Parathyroid adenoma (tissue), 2 donors: Measurements from ENCODE around the gene KIAA1614.

Experiments used
- H2AFZ ChIP-seq: fragments of 300-600 bp; sonication (generic); one replicate; pipeline ENCODE4 v1.7.0; 2017; ENCODE audit warnings: antibody characterized with exemption, mild to moderate bottlenecking
- H3K27ac ChIP-seq: fragments of 300-600 bp; sonication (generic); one replicate; pipeline ENCODE4 v1.7.0; 2017
- H3K27me3 ChIP-seq: fragments of 300-600 bp; sonication (generic); one replicate; pipeline ENCODE4 v1.7.0; 2017; ENCODE audit warnings: low read length; ENCODE audit not compliant: control insufficient read depth, insufficient read depth
- H3K36me3 ChIP-seq: fragments of 300-600 bp; sonication (generic); one replicate; pipeline ENCODE4 v1.7.0; 2017; ENCODE audit warnings: low read length; ENCODE audit not compliant: control insufficient read depth, insufficient read depth
- H3K4me1 ChIP-seq: fragments of 300-600 bp; sonication (generic); one replicate; pipeline ENCODE4 v1.7.0; 2017; ENCODE audit warnings: control low read depth
- H3K4me2 ChIP-seq: fragments of 300-600 bp; sonication (generic); one replicate; pipeline ENCODE4 v1.7.0; 2017; ENCODE audit warnings: low read length
- H3K4me3 ChIP-seq: fragments of 300-600 bp; sonication (generic); one replicate; pipeline ENCODE4 v1.7.0; 2017; ENCODE audit warnings: low read depth, low read length
- H3K79me2 ChIP-seq: fragments of 300-600 bp; sonication (generic); one replicate; pipeline ENCODE4 v1.7.0; 2017; ENCODE audit warnings: control low read depth
- H3K9ac ChIP-seq: fragments of 300-600 bp; sonication (generic); one replicate; pipeline ENCODE4 v1.7.0; 2017; ENCODE audit warnings: mild to moderate bottlenecking
- H3K9me3 ChIP-seq: fragments of 300-600 bp; sonication (generic); one replicate; pipeline ENCODE4 v1.7.0; 2017; ENCODE audit warnings: low read length; ENCODE audit not compliant: control insufficient read depth
- CTCF ChIP-seq: fragments of 300-600 bp; sonication (generic); IDR thresholded peaks from one replicate; pipeline ENCODE4 v1.7.0; 2017; ENCODE audit warnings: antibody characterized with exemption, mild to moderate bottlenecking
- donor health status: primary hyperparathyroidism.

The KIAA1614 gene

GRCh38 chr1:180933141-180933540, 20.4 kb downstream of the KIAA1614 start:
- Histone ChIP-seq H3K4me2 (no peak overlapping the region), H3K4me3 (no peak overlapping the region), H3K4me1 (no peaks in the 10 kb centered on the region), H3K9ac (no peak overlapping the region), H3K9me3 (no peaks in the 10 kb centered on the region), H3K36me3 (no peaks in the 10 kb centered on the region), H2AFZ (no peak overlapping the region), H3K27ac (no peak overlapping the region), H3K79me2 (no peaks in the 10 kb centered on the region), H3K27me3 (no peaks in the 10 kb centered on the region)
- TF ChIP-seq CTCF = no peak

- H2AFZ ChIP-seq = no peak overlapping the region
- H3K27me3 ChIP-seq = no peaks in the 10 kb centered on the region
- H3K9ac ChIP-seq = no peak overlapping the region
- H3K4me3 ChIP-seq = no peak overlapping the region
- no peaks in the 10 kb centered on the region for H3K4me1 ChIP-seq
- H3K36me3 ChIP-seq = no peaks in the 10 kb centered on the region
- no peak overlapping the region for H3K4me2 ChIP-seq
- H3K79me2 ChIP-seq = no peaks in the 10 kb centered on the region
- TF ChIP-seq CTCF = no peak
- no peaks in the 10 kb centered on the region for H3K9me3 ChIP-seq
- no peak overlapping the region for H3K27ac ChIP-seq
Measured at GRCh38 chr1:180934563-180934962, 21.9 kb downstream of the KIAA1614 start.

GRCh38 chr1:180935326-180936109, 22.8 kb downstream of the KIAA1614 start:
- no peak overlapping the region for H3K9ac ChIP-seq
- H3K27me3 ChIP-seq = no peaks in the 10 kb centered on the region
- H3K9me3 ChIP-seq = no peaks in the 10 kb centered on the region
- TF ChIP-seq CTCF = no peak
- no peak overlapping the region for H2AFZ ChIP-seq
- H3K4me1 ChIP-seq = no peaks in the 10 kb centered on the region
- H3K4me2 ChIP-seq = no peak overlapping the region
- no peaks in the 10 kb centered on the region for H3K36me3 ChIP-seq
- no peaks in the 10 kb centered on the region for H3K79me2 ChIP-seq
- no peak overlapping the region for H3K4me3 ChIP-seq
- H3K27ac ChIP-seq = no peak overlapping the region

GRCh38 chr1:180936110-180937011, 23.7 kb downstream of the KIAA1614 start:
- H3K36me3 ChIP-seq = no peaks in the 10 kb centered on the region
- no peak for TF ChIP-seq CTCF
- H3K9me3 ChIP-seq = no peaks in the 10 kb centered on the region
- no peak overlapping the region for H3K27ac ChIP-seq
- H3K4me3 ChIP-seq = no peak overlapping the region
- no peak overlapping the region for H3K9ac ChIP-seq
- no peaks in the 10 kb centered on the region for H3K4me1 ChIP-seq
- no peak overlapping the region for H3K4me2 ChIP-seq
- H3K79me2 ChIP-seq = no peaks in the 10 kb centered on the region
- H3K27me3 ChIP-seq = no peaks in the 10 kb centered on the region
- no peak overlapping the region for H2AFZ ChIP-seq
